OCI-LY1 (cell line): ENCODE results near the gene TBL2.

ENCODE experiments used
- CTCF ChIP-seq: fragments of 200-600 bp; sonication (generic), shearing (Covaris generic); IDR thresholded peaks from 2 replicates; pipeline ENCODE4 v1.5.1; 2017; ENCODE audit warnings: mild to moderate bottlenecking, antibody characterized with exemption, low read length, moderate library complexity, mixed read lengths
- EZH2 ChIP-seq: fragments of 200-600 bp; sonication (generic), shearing (Covaris generic); IDR thresholded peaks from 2 replicates; pipeline ENCODE4 v1.8.0; 2017; ENCODE audit warnings: borderline replicate concordance, mixed run types, mild to moderate bottlenecking, antibody characterized with exemption, low read length, moderate library complexity, mixed read lengths

- no peak for TF ChIP-seq CTCF
- TF ChIP-seq EZH2: no peak
These were observed 21.3 kb downstream of the TBL2 start for GRCh38 chr7:73557108-73557396.
